NT2/D1 (cell line): ENCODE results near the gene RERE.

Experiments
- DNase-seq: peaks from one replicate; pipeline ENCODE4 v3.0.0-alpha.2; 2011; ENCODE audit warnings: low read depth, low spot score
- H3K27me3 ChIP-seq: 2 replicates; pipeline ENCODE4 v1.6.0; 2011; ENCODE audit warnings: mild to moderate bottlenecking; ENCODE audit not compliant: insufficient read length, insufficient read depth
- H3K36me3 ChIP-seq: 2 replicates; pipeline ENCODE4 v1.6.1; 2011; ENCODE audit warnings: mild to moderate bottlenecking, low read length, mixed read lengths; ENCODE audit not compliant: insufficient read depth, insufficient read length
- H3K4me1 ChIP-seq: 2 replicates; pipeline ENCODE4 v1.5.1; 2011; ENCODE audit not compliant: insufficient read depth, insufficient read length
- H3K4me3 ChIP-seq: 2 replicates; pipeline ENCODE4 v1.5.1; 2011; ENCODE audit warnings: low read depth; ENCODE audit not compliant: insufficient read length
- H3K9ac ChIP-seq: 2 replicates; pipeline ENCODE4 v1.6.0; 2011; ENCODE audit warnings: low read depth; ENCODE audit not compliant: insufficient read length
- H3K9me3 ChIP-seq: 2 replicates; pipeline ENCODE4 v1.5.1; 2011; ENCODE audit warnings: mild to moderate bottlenecking, low read length; ENCODE audit not compliant: insufficient read depth
- SUZ12 ChIP-seq: IDR thresholded peaks from 2 replicates; pipeline ENCODE4 v1.6.1; 2011; ENCODE audit not compliant: insufficient read length, insufficient read depth; ENCODE audit errors: extremely low read depth
- YY1 ChIP-seq: IDR thresholded peaks from 2 replicates; pipeline ENCODE4 v1.6.1; 2011; ENCODE audit not compliant: insufficient read length, insufficient read depth
- ZNF274 ChIP-seq: IDR thresholded peaks from 2 replicates; pipeline ENCODE4 v1.6.1; 2011; ENCODE audit warnings: mild to moderate bottlenecking, low read depth, low read length

The RERE gene

DNA sequence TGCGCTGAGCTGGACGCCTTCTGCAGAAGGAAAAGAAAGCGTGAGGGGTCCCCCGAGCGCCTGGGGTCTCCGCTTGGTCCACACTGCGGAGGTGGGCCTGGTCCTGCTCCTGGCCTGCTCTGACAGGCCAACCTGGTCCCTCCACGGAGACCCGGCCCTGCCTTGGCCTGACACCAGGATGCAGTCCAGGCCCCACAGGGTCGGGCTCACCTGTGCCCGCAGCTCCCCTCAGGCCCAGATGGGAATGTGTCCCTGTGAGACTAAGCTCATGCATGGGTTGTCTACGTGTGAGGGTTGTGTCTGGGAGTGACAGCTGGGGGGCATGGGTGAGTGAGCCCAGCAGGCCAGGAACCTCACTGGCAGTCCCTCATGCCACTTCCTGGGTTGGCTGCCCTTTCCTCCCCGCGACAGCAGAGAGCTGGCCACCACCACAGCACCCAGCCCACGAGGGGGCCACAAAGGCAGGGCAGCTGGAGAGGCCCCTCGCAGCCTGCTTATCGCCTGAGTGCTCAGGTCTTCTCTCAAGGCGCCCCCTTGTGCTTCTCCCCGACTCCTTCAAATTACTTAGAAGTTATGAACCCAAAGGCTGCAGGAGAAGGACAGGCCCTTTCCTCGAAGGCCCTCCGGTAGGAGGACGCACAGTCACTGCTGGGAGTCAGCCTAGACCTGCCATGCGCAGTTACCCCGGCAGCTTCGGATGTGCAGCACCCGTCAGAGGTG is 458.4 kb downstream of the RERE start:
- Histone ChIP-seq H3K4me3 (no peak overlapping the region), H3K9ac (no peak overlapping the region), H3K4me1 (peaks cover 3% of the 10 kb centered on the region), H3K9me3 (no peaks in the 10 kb centered on the region), H3K36me3 (peaks cover 86% of the 10 kb centered on the region), H3K27me3 (no peaks in the 10 kb centered on the region)
- no peak for DNase-seq
- TF ChIP-seq ZNF274, result no peak
- TF ChIP-seq YY1, result no peak
- no peak for TF ChIP-seq SUZ12

DNA sequence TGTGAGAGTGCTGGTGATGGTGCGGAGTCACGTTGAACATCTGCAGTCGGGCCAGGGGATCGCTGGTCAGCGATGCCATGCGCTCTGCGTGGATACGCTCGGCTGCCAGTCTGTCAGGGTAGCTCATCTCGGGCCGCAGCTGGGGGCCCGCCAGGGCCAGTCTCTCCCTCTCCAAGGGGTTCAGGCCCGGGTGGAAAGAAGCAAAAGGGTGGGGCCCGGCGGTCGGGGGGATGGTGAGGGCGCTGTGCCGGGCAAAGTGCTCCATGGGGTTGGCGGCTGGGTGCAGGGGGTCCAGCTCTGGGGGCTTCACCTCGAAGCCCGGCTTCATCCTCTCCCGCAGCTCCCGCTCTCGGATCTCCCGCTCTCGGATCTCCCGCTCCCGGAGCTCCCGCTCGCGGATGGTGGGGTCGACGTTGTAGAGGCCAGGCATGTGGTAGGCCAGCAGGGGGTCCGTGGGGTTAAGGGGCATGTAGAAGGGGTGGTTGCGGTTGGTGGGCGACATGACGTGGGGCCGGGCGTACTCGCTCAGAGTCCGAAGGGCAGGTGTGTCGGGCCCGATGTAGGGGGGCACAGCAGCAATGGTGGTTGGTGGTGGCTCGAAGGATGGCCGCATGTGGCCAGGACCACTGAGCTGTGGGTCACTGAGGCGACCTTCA is 459.1 kb downstream of the RERE start:
- H3K4me1 ChIP-seq, result peaks cover 2% of the 10 kb centered on the region
- H3K27me3 ChIP-seq, result no peaks in the 10 kb centered on the region
- DNase-seq, result no peak
- H3K9ac ChIP-seq, result no peak overlapping the region
- TF ChIP-seq SUZ12 (no peak), ZNF274 (no peak), YY1 (no peak)
- no peaks in the 10 kb centered on the region for H3K9me3 ChIP-seq
- no peak overlapping the region for H3K4me3 ChIP-seq
- H3K36me3 ChIP-seq, result peaks cover 87% of the 10 kb centered on the region

DNA sequence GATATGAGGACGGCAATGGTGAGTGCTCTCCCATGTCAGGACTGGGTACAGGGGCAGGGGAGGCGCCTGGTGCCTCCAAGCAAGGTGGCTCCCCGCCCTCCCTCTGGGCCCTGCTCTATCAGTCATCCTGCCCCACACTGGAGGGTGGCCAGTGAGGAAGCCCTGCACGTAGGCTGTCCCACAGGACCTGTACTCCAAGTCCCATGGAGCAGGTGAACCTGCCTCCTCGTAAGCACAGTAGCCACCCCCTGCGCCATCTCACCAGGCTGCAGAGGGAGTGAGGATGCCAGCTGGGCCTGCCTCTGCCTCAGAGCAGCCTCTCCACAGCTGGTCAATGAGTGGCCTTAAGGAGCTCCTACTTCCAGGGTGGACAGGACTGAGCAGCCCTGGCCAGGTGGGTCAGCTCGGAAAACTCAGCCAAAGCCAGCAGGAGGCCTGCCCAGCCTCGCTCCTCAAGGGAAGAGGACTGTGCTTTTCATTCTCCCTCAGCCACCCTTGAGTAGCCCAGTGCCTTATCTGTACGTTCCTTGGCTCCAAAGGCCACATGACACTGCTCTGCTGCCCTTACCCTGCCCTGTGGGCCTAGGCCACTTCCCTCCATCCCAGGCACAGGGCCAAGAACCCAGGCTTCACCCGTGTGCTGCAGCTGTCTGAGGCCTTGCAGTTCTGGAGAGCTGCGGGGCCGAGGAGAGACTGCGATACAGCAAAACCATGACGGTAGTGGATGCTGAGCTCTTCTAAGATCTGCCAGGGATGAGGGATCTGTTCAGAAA is 459.9 kb downstream of the RERE start:
- Histone ChIP-seq H3K36me3 (peaks cover 83% of the 10 kb centered on the region), H3K27me3 (no peaks in the 10 kb centered on the region), H3K9ac (no peak overlapping the region), H3K4me3 (no peak overlapping the region), H3K4me1 (peaks cover 2% of the 10 kb centered on the region), H3K9me3 (no peaks in the 10 kb centered on the region)
- TF ChIP-seq SUZ12 (no peak), YY1 (no peak), ZNF274 (no peak)
- DNase-seq, result no peak

DNA sequence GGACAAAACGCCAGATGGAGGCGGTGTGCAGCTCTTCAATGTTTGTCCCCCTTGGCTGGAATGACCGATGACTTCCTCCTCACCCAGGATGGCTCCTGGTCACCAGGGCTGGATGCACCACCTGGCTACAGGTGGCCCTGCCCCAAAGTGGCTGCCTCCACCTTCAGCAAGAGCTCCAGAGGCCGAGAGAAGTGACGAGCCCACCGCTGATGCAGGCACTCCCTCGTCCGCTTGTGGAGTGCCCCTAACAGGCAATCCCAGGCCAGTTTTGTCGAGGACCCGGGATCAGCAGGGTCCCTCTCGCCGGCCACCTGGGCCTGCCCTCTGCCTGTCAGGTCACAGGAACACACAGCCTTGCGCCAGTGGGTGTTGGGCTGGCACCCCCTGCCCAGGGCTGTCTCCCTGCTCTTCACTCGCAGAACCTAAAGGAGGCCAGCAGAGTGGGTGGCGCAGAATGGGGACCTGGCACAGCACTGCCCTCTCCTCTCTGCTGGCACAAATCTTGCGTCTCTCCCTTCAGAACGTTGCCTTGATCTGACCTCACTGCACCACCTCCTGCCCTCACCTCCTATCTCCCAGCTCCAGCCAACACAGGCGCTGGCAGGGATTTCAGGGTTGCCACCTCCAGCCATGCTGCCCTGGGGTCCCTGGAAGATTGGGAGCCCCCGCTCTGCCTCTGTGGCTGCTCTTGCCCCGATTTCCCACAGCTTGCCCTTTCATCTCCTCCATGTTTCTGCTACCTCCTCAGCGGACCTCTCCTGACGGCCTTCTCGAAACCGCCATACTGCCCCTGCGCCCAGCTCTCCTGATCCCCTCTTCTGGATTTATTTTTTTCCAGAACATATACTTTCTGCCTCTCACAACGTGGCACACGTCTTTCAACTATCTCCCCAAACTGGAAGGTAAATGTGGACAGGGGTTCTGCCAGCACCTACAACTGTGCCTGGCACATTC is 460.9 kb downstream of the RERE start:
- no peaks in the 10 kb centered on the region for H3K27me3 ChIP-seq
- no peak for DNase-seq
- peaks cover 2% of the 10 kb centered on the region for H3K4me1 ChIP-seq
- TF ChIP-seq SUZ12, result no peak
- no peak for TF ChIP-seq ZNF274
- TF ChIP-seq YY1, result no peak
- no peak overlapping the region for H3K9ac ChIP-seq
- H3K4me3 ChIP-seq, result no peak overlapping the region
- H3K9me3 ChIP-seq, result no peaks in the 10 kb centered on the region
- H3K36me3 ChIP-seq, result peaks cover 79% of the 10 kb centered on the region

DNA sequence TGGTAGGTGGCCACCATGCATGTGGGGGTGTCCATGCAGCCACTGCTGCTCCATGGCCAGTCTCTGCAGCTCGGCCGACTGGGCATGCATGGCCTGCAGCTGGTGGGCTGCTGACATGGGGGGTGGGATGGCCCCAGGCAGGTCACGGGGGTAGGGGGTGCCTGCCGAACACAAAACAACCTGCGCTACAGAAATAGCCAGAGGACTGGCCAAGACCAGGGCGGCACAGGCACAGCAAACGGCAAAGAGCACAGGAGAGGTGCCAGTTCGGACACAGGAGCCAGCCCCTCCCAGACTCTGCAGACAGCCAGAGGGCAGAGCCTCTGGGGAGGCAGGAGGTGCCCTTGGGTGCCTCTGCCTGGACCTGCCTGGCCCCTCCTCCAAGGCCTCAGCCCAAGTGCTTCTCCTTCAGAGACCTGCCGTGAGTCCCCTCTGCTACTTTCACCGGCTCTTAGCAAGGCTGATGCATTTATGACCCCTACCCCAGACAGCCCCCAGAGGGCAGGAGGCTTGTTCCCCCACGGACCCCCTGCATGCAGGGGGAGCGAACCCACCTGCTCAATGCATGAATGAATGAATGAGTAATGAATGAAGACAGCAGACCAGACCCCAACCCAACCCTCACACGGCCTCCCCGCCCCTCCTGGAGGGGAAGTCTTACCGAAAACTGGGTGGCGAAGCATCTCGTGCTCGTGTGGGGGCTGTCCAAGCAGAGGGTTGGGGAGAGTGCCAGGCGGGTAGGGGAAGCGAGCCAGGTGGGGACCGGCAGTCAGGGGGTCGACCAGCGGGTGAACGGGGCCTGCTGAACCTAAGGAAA is 461.8 kb downstream of the RERE start:
- Histone ChIP-seq H3K9ac (no peak overlapping the region), H3K4me1 (peaks cover 4% of the 10 kb centered on the region), H3K36me3 (peaks cover 70% of the 10 kb centered on the region), H3K27me3 (no peaks in the 10 kb centered on the region), H3K9me3 (no peaks in the 10 kb centered on the region), H3K4me3 (no peak overlapping the region)
- no peak for DNase-seq
- TF ChIP-seq ZNF274 (no peak), SUZ12 (no peak), YY1 (no peak)

DNA sequence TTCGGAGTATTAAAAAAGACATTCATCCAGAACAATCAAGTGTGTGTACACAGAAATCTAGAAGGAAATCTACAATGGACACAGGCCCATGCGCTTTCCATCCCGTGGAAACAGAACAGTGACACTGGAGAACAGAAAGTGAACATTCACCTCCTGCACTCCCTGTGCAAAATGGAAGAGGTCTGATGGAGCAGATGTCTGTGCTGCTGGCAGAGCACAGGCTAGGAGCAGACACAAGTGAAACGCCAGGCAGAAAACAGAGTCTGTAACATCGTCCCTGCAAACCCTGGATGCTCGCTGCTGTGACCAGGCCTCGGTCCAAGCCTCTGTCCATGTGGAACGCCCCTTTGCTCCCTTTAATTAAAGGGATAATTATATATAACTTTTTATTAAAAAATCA is 463.4 kb downstream of the RERE start:
- TF ChIP-seq SUZ12 (no peak), YY1 (no peak), ZNF274 (no peak)
- peaks cover 60% of the 10 kb centered on the region for H3K36me3 ChIP-seq
- no peak overlapping the region for H3K9ac ChIP-seq
- H3K27me3 ChIP-seq, result no peaks in the 10 kb centered on the region
- H3K4me1 ChIP-seq, result peaks cover 7% of the 10 kb centered on the region
- no peaks in the 10 kb centered on the region for H3K9me3 ChIP-seq
- DNase-seq, result no peak
- no peak overlapping the region for H3K4me3 ChIP-seq
